GM23338 (cell line): ENCODE data around the gene MICAL3.
"Not testable (repeated sequence)": the region's sequence is repeated elsewhere in the genome, so short reads cannot be mapped to it uniquely, and the experiment has no call there.

ENCODE experiments used
- CREB1 ChIP-seq: fragments of 250-450 bp; sonication (Bioruptor Pico); IDR thresholded peaks from 2 replicates; pipeline ENCODE4 v1.5.0; 2020; ENCODE audit warnings: low read depth, mild to moderate bottlenecking, moderate library complexity
- EZH2 ChIP-seq: fragments of 200-600 bp; sonication (generic); IDR thresholded peaks from one replicate; pipeline ENCODE4 v1.8.0; 2017; ENCODE audit warnings: antibody characterized with exemption, mild to moderate bottlenecking, low read depth; ENCODE audit not compliant: unreplicated experiment
- EZH2phosphoT487 ChIP-seq: fragments of 200-600 bp; sonication (generic); IDR thresholded peaks from one replicate; pipeline ENCODE4 v1.8.1; 2018; ENCODE audit warnings: antibody characterized with exemption; ENCODE audit not compliant: unreplicated experiment
- JUNB ChIP-seq: IDR thresholded peaks from one replicate; pipeline ENCODE4 v1.6.1; 2016; ENCODE audit warnings: antibody characterized with exemption; ENCODE audit not compliant: unreplicated experiment
- POLR2AphosphoS5 ChIP-seq: IDR thresholded peaks from 2 replicates; pipeline ENCODE4 v1.6.1; 2016; ENCODE audit warnings: antibody characterized with exemption, low read depth
- REST ChIP-seq: IDR thresholded peaks from one replicate; pipeline ENCODE4 v1.6.1; 2018; ENCODE audit warnings: antibody characterized with exemption; ENCODE audit not compliant: unreplicated experiment
- STAT1 ChIP-seq: IDR thresholded peaks from one replicate; pipeline ENCODE4 v1.6.1; 2016; ENCODE audit warnings: antibody characterized with exemption; ENCODE audit not compliant: unreplicated experiment
- ZNF114 ChIP-seq: fragments of 250-450 bp; sonication (Bioruptor Pico); IDR thresholded peaks from 2 replicates; pipeline ENCODE4 v1.5.0; 2020; ENCODE audit warnings: mild to moderate bottlenecking, moderate library complexity
- ZNF462 ChIP-seq: fragments of 250-450 bp; sonication (Bioruptor Pico); IDR thresholded peaks from 2 replicates; pipeline ENCODE4 v1.5.0; 2020; ENCODE audit warnings: mild to moderate bottlenecking, moderate library complexity
- TF ChIP-seq, protein P1 (sequence below), 2 experiments: fragments of 200-600 bp in 1 of 2; sonication (generic) in 1 of 2; conservative IDR thresholded peaks; 2 replicates each; pipeline versions ENCODE4 v1.5.1 to v1.6.1; 2016 to 2017; ENCODE audit warnings: antibody characterized with exemption in 2 of 2, low read depth in 2 of 2, mild to moderate bottlenecking in 2 of 2, moderate library complexity in 1 of 2
- TF ChIP-seq, protein P2 (sequence below): IDR thresholded peaks from 2 replicates; pipeline ENCODE4 v1.6.1; 2016; ENCODE audit warnings: antibody characterized with exemption

DNA sequence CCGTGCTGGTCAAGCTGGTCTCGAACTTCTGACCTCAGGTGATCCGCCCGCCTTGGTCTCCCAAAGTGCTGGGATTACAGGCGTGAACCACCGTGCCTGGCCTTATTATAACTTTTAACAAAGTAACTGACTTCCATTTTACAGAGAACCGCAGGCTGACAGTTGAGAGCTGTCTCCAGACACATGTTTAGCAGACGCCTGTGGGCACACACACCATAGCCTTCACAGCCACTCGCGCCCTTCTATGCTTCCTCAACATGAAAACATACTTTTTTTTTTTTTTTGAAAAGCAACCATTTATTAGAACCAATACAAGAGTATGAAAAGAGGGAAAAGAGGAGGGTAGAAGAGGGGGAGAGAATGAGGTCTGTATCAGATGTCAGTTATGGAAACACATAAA lies 260.9 kb downstream of the MICAL3 start:
- TF ChIP-seq, protein P1, sequence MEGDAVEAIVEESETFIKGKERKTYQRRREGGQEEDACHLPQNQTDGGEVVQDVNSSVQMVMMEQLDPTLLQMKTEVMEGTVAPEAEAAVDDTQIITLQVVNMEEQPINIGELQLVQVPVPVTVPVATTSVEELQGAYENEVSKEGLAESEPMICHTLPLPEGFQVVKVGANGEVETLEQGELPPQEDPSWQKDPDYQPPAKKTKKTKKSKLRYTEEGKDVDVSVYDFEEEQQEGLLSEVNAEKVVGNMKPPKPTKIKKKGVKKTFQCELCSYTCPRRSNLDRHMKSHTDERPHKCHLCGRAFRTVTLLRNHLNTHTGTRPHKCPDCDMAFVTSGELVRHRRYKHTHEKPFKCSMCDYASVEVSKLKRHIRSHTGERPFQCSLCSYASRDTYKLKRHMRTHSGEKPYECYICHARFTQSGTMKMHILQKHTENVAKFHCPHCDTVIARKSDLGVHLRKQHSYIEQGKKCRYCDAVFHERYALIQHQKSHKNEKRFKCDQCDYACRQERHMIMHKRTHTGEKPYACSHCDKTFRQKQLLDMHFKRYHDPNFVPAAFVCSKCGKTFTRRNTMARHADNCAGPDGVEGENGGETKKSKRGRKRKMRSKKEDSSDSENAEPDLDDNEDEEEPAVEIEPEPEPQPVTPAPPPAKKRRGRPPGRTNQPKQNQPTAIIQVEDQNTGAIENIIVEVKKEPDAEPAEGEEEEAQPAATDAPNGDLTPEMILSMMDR (conservative IDR thresholded peaks at IDR 0.05; ENCODE audit: low read depth in 2 of 2), result not testable (repeated sequence)
- TF ChIP-seq JUNB; EZH2; POLR2AphosphoS5; STAT1; EZH2phosphoT487; REST; CREB1 (CRISPR knock-in tag); ZNF462 (CRISPR knock-in tag); ZNF114: not testable (repeated sequence)
- TF ChIP-seq, protein P2, sequence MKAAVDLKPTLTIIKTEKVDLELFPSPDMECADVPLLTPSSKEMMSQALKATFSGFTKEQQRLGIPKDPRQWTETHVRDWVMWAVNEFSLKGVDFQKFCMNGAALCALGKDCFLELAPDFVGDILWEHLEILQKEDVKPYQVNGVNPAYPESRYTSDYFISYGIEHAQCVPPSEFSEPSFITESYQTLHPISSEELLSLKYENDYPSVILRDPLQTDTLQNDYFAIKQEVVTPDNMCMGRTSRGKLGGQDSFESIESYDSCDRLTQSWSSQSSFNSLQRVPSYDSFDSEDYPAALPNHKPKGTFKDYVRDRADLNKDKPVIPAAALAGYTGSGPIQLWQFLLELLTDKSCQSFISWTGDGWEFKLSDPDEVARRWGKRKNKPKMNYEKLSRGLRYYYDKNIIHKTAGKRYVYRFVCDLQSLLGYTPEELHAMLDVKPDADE, result not testable (repeated sequence)
